SJCRH30 (cell line): Measurements from ENCODE around the gene ACAT1. TPM values are rescaled to one million over a fixed set of nuclear protein-coding genes. Genes with fewer than 3 reads are reported as not detected.
A peak's percentile ranks its signal among the peaks of the same experiment; 100 is the strongest.
"Not testable (repeated sequence)": the region's sequence is repeated elsewhere in the genome, so short reads cannot be mapped to it uniquely, and the experiment has no call there.

Experiments used
- DNase-seq, 2 experiments: peaks; one replicate each; pipeline ENCODE4 v3.0.0-alpha.2; 2015 to 2020
- H3K27ac ChIP-seq: fragments of 250-450 bp; sonication (Bioruptor Pico); 2 replicates; pipeline ENCODE4 v1.5.1; 2020; ENCODE audit warnings: mild to moderate bottlenecking, moderate library complexity
- H3K27me3 ChIP-seq: fragments of 250-450 bp; sonication (Bioruptor Pico); 2 replicates; pipeline ENCODE4 v1.5.1; 2020; ENCODE audit warnings: mild to moderate bottlenecking, moderate library complexity
- H3K36me3 ChIP-seq: fragments of 250-450 bp; sonication (Bioruptor Pico); 2 replicates; pipeline ENCODE4 v1.5.1; 2020; ENCODE audit warnings: mild to moderate bottlenecking, moderate library complexity
- H3K4me1 ChIP-seq: fragments of 250-450 bp; sonication (Bioruptor Pico); 2 replicates; pipeline ENCODE4 v1.5.1; 2020; ENCODE audit warnings: mild to moderate bottlenecking, moderate library complexity
- H3K4me3 ChIP-seq: fragments of 250-450 bp; sonication (Bioruptor Pico); 2 replicates; pipeline ENCODE4 v1.5.1; 2020; ENCODE audit warnings: mild to moderate bottlenecking, moderate library complexity
- H3K9me3 ChIP-seq: fragments of 250-450 bp; sonication (Bioruptor Pico); replicated peaks from 2 replicates; pipeline ENCODE4 v1.5.1; 2020; ENCODE audit warnings: mild to moderate bottlenecking, moderate library complexity
- total RNA-seq: library from RNA; depleted of rRNA; stranded (reverse); fragments of >200 nt; shearing (Covaris generic); gene quantifications from 2 replicates; pipeline ENCODE4 v1.2.3, GENCODE V29; 2014; rRNA removed

ACAT1 gene
- total RNA-seq, result 62.0 and 65.9 TPM in 2 replicates

DNA sequence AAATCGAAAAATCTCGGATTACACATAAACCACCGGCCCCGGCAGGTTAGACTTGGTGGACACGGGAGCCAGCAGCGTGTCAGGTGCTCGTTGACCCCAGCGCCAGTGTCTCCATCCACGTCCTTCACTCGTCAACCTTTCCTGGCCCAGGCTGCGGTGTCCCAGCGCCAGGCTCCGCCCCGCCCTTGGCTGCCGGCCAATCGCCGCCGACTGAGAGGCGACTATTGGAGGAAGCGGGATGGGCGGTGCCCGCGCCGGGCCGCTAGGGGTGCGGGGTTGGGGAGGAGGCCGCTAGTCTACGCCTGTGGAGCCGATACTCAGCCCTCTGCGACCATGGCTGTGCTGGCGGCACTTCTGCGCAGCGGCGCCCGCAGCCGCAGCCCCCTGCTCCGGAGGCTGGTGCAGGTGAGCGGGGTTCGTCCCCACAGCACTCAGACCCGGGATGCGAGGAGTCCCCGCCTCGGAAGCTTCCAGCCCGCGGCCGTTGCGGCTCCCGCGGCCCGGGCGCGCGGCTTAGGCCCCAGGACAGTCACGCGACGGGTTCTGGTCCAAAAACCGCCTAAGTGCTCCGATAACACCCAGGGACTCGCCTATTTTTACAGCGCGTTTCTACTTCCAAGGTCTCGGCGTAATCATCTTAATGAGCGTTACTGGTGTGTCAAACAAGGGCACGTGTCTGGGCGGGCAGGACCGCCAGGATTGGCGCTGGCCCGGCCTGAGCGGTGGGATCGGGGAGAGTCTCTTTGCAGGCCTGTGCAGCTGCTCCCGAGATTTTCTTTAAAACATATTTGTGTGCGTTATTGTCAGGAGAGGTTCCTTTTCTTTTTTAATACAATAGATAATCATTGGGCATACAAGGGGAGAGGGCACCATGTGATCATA lies at the start of gene ACAT1:
Gene ACAT1, plus strand, starts transcription at position 294 of the 882 bp plus-strand sequence. Its CDS starts 40 bp downstream, at position 334.
- Histone ChIP-seq H3K27me3 (no peaks in the 10 kb centered on the region), H3K4me1 (peaks cover 5% of the 10 kb centered on the region; the same call in 1 of the 2 replicates), H3K27ac (peak within 1 kb of the TSS; percentile 90), H3K4me3 (peak within 1 kb of the TSS; percentile 95), H3K9me3 (no peaks in the 10 kb centered on the region), H3K36me3 (no peaks in the 10 kb centered on the region)
- peak; percentile 90 to 92 for DNase-seq

- H3K4me3 ChIP-seq, result no peak overlapping the region
Measured at GRCh38 chr11:108084811-108085210, 36.6 kb upstream of the ACAT1 start.

GRCh38 chr11:108085672-108086071 lies 35.7 kb upstream of the ACAT1 start:
- Histone ChIP-seq H3K36me3 (no peaks in the 10 kb centered on the region; the same call in 1 of the 2 replicates), H3K27ac (no peak overlapping the region), H3K4me3 (no peak overlapping the region), H3K4me1 (no peaks in the 10 kb centered on the region), H3K9me3 (no peaks in the 10 kb centered on the region), H3K27me3 (no peaks in the 10 kb centered on the region)
- no peak for DNase-seq

More at GRCh38 chr11:108084811-108085210, 36.6 kb upstream of the ACAT1 start:
- H3K27me3 ChIP-seq, result no peaks in the 10 kb centered on the region
- H3K4me1 ChIP-seq, result no peaks in the 10 kb centered on the region
- H3K9me3 ChIP-seq, result no peaks in the 10 kb centered on the region
- DNase-seq, result no peak
- no peak overlapping the region for H3K27ac ChIP-seq
- no peaks in the 10 kb centered on the region; the same call in 1 of the 2 replicates for H3K36me3 ChIP-seq

DNA sequence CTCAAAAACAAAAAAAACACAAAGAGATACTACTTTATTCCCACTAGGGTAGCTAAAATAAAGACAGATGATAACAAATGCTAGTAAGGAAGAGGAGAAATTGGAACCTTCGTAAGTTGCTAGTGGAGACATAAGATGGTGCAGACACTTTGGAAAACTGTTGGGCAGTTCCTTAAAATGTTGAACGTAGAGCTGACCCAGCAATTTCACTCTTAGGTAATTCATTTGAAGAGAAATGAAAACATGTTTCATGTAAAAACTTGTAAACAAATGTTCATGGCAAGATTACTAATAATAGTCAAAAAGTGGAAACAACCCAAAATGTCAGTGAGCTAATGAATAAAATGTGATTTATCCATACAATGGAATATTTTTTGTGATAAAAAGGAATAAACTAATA lies 29.2 kb upstream of the ACAT1 start:
- Histone ChIP-seq H3K36me3 (peaks cover 5% of the 10 kb centered on the region), H3K4me1 (no peaks in the 10 kb centered on the region), H3K4me3 (no peak overlapping the region), H3K27me3 (no peaks in the 10 kb centered on the region), H3K27ac (no peak overlapping the region), H3K9me3 (no peaks in the 10 kb centered on the region)
- no peak for DNase-seq

DNA sequence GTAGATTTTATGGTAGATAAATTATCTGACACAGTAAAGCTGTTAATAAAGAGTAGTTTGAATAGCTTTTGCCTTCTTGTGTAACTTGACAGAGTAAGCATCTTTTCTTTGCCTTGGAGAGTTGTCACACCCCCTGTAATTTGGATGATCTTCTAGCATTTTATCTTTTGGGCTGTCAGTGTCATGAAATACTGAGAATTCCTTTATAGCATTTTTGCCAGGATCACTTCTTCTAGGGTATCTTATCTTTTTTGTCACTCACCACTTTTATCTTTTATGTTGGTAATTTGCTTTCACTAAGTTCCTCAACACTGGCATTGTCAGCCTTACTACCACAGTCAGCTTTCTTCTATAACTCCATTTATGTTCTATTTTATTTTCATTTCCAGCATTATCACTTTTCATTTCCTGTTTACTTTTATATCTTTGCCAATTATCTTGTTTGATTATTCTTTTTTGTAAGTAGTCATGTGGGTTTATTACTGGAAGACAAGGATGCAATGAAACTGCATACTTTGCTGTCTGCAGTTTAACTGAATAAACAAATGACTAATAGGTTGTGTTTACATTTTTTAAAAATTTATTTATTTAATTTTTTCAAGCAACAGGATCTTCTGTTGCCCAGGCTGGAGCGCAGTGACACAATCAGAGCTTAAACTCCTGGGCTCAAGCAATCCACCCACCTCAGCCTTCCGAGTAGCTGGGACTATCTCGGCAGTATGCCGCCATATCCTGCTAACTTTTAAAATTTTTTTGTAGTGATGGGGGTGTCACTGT lies 28.1 kb upstream of the ACAT1 start:
- H3K4me1 ChIP-seq, result no peaks in the 10 kb centered on the region
- no peaks in the 10 kb centered on the region for H3K27me3 ChIP-seq
- DNase-seq, result no peak
- no peak overlapping the region for H3K27ac ChIP-seq
- peaks cover 13% of the 10 kb centered on the region for H3K36me3 ChIP-seq
- H3K4me3 ChIP-seq, result no peak overlapping the region
- H3K9me3 ChIP-seq, result no peaks in the 10 kb centered on the region

DNA sequence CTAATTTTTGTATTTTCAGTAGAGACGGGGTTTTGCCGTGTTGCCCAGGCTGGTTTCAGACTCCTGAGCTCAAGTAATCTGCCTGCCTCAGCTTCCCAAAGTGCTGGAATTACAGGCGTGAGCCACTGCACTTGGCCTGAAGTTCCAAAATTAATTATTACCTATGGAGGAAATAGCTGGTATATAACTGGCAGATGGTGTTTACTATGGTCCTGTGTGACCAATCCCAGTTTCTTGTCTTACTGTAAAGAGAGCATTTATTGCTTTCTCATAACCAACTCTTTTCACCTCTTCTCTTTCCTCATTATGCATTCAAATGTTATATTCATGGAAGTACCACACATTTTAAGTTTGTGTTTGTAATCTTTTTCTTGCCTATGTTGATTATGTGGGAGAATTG lies 24.2 kb upstream of the ACAT1 start:
- no peaks in the 10 kb centered on the region for H3K9me3 ChIP-seq
- H3K4me3 ChIP-seq, result no peak overlapping the region
- no peak overlapping the region for H3K27ac ChIP-seq
- no peak for DNase-seq
- H3K4me1 ChIP-seq, result no peaks in the 10 kb centered on the region
- H3K36me3 ChIP-seq, result peaks cover 13% of the 10 kb centered on the region
- no peaks in the 10 kb centered on the region for H3K27me3 ChIP-seq

GRCh38 chr11:108101090-108101775 lies 20.1 kb upstream of the ACAT1 start:
- no peak overlapping the region for H3K27ac ChIP-seq
- no peak for DNase-seq
- H3K4me1 ChIP-seq, result no peaks in the 10 kb centered on the region
- H3K27me3 ChIP-seq, result no peaks in the 10 kb centered on the region
- H3K36me3 ChIP-seq, result peaks cover 8% of the 10 kb centered on the region; the same call in 1 of the 2 replicates
- no peaks in the 10 kb centered on the region for H3K9me3 ChIP-seq
- H3K4me3 ChIP-seq, result no peak overlapping the region

GRCh38 chr11:108111126-108111525 lies 10.2 kb upstream of the ACAT1 start:
- no peak for DNase-seq
- Histone ChIP-seq H3K27me3 (no peaks in the 10 kb centered on the region), H3K9me3 (no peaks in the 10 kb centered on the region), H3K4me1 (peaks cover 5% of the 10 kb centered on the region), H3K4me3 (no peak overlapping the region), H3K36me3 (no peaks in the 10 kb centered on the region), H3K27ac (no peak overlapping the region)

DNA sequence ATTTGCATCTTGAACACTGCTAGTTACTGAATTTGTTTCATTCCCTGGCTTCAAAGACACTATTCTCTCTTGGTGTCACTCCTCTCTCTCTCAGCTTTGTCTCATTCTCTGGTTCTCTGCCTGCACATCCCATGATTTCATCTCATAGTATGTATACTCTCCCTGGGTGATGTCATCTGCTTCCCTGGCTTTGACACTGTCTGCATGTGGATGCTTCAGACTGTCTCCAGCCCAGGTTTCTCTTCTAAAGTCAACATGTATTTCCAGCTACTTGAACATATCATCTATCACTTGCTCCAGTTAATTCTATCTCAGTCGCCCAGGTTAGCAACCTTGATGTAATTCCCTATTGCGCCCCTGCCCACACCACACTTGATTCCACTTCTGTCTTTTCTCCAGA lies 9.3 kb upstream of the ACAT1 start:
- no peaks in the 10 kb centered on the region for H3K9me3 ChIP-seq
- no peak for DNase-seq
- no peaks in the 10 kb centered on the region for H3K36me3 ChIP-seq
- peaks cover 5% of the 10 kb centered on the region for H3K4me1 ChIP-seq
- H3K27ac ChIP-seq, result no peak overlapping the region
- H3K4me3 ChIP-seq, result no peak overlapping the region
- H3K27me3 ChIP-seq, result no peaks in the 10 kb centered on the region

DNA sequence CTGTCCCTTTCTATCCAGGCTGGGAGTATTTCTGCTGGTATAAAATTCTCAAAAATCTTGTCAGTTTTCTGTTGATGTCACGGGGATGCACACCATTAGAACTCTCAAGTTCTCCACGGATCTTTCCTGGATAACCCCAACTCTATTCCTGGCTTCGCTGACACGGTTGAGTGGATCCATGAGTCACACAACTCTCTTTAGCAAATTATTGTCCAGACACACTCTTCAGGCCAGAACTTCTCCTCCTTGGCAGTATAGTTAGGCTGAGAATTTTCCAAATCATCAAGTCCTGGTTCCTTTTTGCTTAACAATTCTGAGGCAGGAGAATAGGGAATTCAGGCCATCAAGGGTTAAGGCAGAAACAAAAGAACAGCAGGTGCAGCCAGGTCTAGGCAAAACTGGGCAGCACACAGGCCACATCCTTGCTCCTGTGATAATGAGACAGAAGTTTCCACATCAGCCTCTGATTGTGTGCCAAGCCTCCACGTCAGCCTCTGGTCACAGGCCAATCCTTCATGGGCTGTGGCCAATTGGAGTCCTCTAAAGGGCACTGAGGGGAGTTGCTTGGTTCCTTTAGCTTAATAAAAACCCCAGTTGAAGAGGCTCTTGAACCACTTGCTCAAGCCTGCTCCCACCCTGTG lies 5.7 kb upstream of the ACAT1 start:
- Histone ChIP-seq H3K4me3 (no peak overlapping the region), H3K9me3 (no peaks in the 10 kb centered on the region), H3K27me3 (no peaks in the 10 kb centered on the region), H3K27ac (no peak overlapping the region), H3K36me3 (no peaks in the 10 kb centered on the region), H3K4me1 (peaks cover 5% of the 10 kb centered on the region)
- DNase-seq, result peak; percentile 31 to 59

GRCh38 chr11:108117746-108118371 lies 3.5 kb upstream of the ACAT1 start:
- Histone ChIP-seq H3K9me3 (no peaks in the 10 kb centered on the region), H3K4me3 (no peak overlapping the region), H3K4me1 (peaks cover 10% of the 10 kb centered on the region), H3K27ac (no peak overlapping the region), H3K27me3 (no peaks in the 10 kb centered on the region), H3K36me3 (no peaks in the 10 kb centered on the region)
- peak in 1 of 2 experiments; percentile 39 for DNase-seq

GRCh38 chr11:108120936-108121273 lies 462 bp upstream of the ACAT1 start:
- H3K4me3 ChIP-seq, result peak overlapping the region; percentile 95
- not testable (repeated sequence) for H3K27ac ChIP-seq, H3K4me1 ChIP-seq, H3K27me3 ChIP-seq, H3K36me3 ChIP-seq, H3K9me3 ChIP-seq, DNase-seq

DNA sequence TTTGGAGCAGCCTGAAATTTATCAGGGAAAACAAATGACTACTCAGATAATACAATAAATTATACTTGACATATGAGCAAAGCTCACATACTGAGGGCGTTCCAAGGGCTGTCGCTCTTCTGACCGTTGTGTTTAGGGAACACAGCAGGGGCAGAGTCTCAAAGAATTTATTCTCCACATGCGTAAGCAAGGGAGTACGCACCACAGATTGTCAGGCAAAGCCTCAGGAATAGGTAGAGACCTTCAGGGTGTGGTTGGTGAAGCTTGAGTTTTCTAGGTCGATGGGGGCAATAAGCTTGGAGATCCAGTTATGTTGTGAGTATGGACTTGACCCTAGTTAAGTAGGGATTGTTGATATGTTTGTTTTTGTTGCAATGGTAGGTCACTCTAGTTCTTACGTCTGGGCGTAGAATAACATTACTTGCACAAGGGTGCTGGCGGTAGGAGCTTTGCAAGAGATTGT lies 830 bp downstream of the ACAT1 start:
- Histone ChIP-seq H3K4me1 (peaks cover 5% of the 10 kb centered on the region; the same call in 1 of the 2 replicates), H3K9me3 (no peaks in the 10 kb centered on the region), H3K27ac (peak overlapping the region; percentile 90), H3K27me3 (no peaks in the 10 kb centered on the region), H3K4me3 (peak overlapping the region; percentile 95), H3K36me3 (no peaks in the 10 kb centered on the region)
- peak in 1 of 2 experiments; percentile 30 for DNase-seq

DNA sequence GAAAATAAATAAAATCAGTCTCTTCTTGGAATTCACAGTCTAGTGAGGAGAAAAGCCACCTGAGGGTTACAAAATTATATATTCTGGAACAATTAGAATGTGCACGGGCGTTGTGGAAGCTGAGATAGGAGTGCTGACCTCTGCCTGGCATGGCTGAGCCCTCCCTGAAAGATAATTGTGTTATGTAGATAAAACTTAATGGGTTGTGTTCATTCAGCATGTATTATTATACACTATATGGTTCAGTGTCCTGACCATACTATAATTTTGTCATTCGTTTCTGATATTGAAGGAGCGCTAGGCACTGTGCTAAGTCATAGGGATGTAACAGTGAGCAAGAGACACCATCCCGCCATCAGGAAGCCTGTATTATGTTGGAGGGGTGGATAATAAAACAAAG lies 3.7 kb downstream of the ACAT1 start:
- H3K9me3 ChIP-seq, result no peaks in the 10 kb centered on the region
- H3K4me3 ChIP-seq, result no peak overlapping the region
- no peak for DNase-seq
- peaks cover 5% of the 10 kb centered on the region; the same call in 1 of the 2 replicates for H3K4me1 ChIP-seq
- no peak overlapping the region for H3K27ac ChIP-seq
- no peaks in the 10 kb centered on the region for H3K27me3 ChIP-seq
- H3K36me3 ChIP-seq, result no peaks in the 10 kb centered on the region
